WERI-Rb-1 (cell line): ENCODE results near the gene TSPAN15.

Source experiments
- DNase-seq: peaks from one replicate; pipeline ENCODE4 v3.0.0-alpha.2; 2020
- H3K27ac ChIP-seq: fragments of 250-450 bp; sonication (Bioruptor Pico); 2 replicates; pipeline ENCODE4 v1.5.1; 2020; ENCODE audit warnings: mild to moderate bottlenecking, moderate library complexity
- H3K27me3 ChIP-seq: fragments of 250-450 bp; sonication (Bioruptor Pico); 2 replicates; pipeline ENCODE4 v1.5.1; 2021; ENCODE audit warnings: mild to moderate bottlenecking, low read depth, moderate library complexity; ENCODE audit not compliant: insufficient read depth, severe bottlenecking
- H3K36me3 ChIP-seq: fragments of 250-450 bp; sonication (Bioruptor Pico); 2 replicates; pipeline ENCODE4 v1.5.1; 2020; ENCODE audit warnings: mild to moderate bottlenecking, moderate library complexity
- H3K4me3 ChIP-seq: 2 replicates; pipeline ENCODE4 v1.5.1; 2011; ENCODE audit warnings: low read depth, mild to moderate bottlenecking, control low read depth, low read length
- H3K9me3 ChIP-seq: fragments of 250-450 bp; sonication (Bioruptor Pico); 2 replicates; pipeline ENCODE4 v1.5.1; 2021; ENCODE audit warnings: mild to moderate bottlenecking, moderate library complexity; ENCODE audit not compliant: severe bottlenecking
- CTCF ChIP-seq: IDR thresholded peaks from 2 replicates; pipeline ENCODE4 v1.5.1; 2011; ENCODE audit warnings: low read depth, mild to moderate bottlenecking, control low read depth, inconsistent platforms, low read length

The TSPAN15 gene

DNA sequence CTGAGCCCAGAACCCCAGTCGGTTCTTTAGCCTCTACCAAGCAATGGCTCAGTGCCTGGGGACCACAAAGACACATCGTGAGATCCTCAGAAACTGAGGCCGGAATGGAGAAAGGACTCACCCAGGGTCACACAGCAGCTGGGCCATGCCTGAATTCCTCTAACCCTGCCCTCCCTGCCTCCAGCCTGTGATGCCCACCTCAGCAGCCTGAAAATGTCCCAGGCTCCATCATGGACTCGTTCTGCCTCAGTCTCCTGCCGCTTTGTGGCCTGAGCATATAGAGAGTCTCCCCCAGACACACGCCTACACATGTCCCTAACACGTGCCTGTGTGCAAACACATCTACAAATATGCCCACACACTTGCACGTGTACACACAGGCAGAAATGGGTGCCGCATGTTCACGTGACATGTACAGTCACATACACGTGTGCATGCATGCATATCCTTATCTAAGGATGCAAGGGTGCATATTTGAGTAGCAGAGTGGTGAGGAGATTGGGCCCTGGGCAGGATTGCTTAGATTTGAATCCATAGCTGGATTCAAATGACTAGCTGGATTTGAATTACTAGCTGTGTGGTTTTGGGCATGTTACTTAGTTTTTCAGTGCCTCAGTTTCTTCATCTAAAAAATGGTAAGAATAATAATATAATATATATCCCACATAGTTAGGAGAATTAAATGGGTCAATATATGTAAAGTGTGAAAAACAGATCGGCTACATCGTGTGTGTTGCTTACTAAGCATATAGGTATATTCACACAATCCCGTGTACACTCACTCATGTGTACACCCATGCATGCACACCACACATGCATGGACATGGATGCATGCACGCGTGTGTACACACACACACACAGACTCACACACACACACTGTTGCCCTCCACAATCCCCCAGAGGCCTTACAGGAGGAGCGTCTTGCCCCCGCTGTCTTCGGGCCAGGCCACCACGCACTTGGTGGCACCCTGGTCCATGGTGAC is 36.9 kb upstream of the TSPAN15 start:
- no peak overlapping the region for H3K27ac ChIP-seq
- no peaks in the 10 kb centered on the region for H3K27me3 ChIP-seq
- H3K36me3 ChIP-seq = no peaks in the 10 kb centered on the region
- DNase-seq = no peak
- no peak overlapping the region for H3K4me3 ChIP-seq
- H3K9me3 ChIP-seq = no peaks in the 10 kb centered on the region
- TF ChIP-seq CTCF = no peak

- no peaks in the 10 kb centered on the region for H3K36me3 ChIP-seq
- no peaks in the 10 kb centered on the region for H3K27me3 ChIP-seq
- H3K27ac ChIP-seq = no peak overlapping the region
- TF ChIP-seq CTCF = no peak
- no peak overlapping the region for H3K4me3 ChIP-seq
- no peak for DNase-seq
- no peaks in the 10 kb centered on the region for H3K9me3 ChIP-seq
Measured at GRCh38 chr10:69415049-69415448, 36.2 kb upstream of the TSPAN15 start.

DNA sequence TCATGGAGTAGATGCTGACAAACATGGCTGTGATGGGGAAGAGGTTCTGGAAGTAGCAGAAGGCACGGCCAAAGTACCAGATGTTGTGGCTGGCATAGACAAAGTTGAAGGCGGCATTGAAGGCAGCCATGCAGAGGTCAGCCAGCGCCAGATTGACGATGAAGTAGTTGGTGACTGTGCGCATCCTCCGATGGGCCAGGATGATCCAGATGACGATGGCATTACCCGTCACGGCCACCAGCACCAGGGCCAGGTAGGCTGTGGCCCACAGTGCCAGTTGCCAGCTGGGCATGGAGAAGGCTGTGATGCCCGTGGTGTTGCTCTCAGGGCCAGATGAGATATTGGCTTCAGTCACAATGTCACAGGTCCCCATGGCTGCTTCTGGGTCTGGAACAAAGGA is 35.3 kb upstream of the TSPAN15 start:
- no peak for TF ChIP-seq CTCF
- H3K4me3 ChIP-seq = no peak overlapping the region
- DNase-seq = no peak
- no peaks in the 10 kb centered on the region for H3K36me3 ChIP-seq
- H3K27me3 ChIP-seq = no peaks in the 10 kb centered on the region
- no peaks in the 10 kb centered on the region for H3K9me3 ChIP-seq
- H3K27ac ChIP-seq = no peak overlapping the region

- Histone ChIP-seq H3K27me3 (no peaks in the 10 kb centered on the region), H3K9me3 (no peaks in the 10 kb centered on the region), H3K36me3 (no peaks in the 10 kb centered on the region), H3K27ac (no peak within 1 kb of the TSS), H3K4me3 (no peak within 1 kb of the TSS)
- no peak for TF ChIP-seq CTCF
- DNase-seq = no peak
Measured at GRCh38 chr10:69416695-69417094, 34.6 kb upstream of the TSPAN15 start, which contains the start of gene TACR2. Gene TACR2 (minus strand): TSS chr10:69416918. CDS start chr10:69416323, 595 bp downstream.

GRCh38 chr10:69417542-69417941 is 33.7 kb upstream of the TSPAN15 start:
- H3K4me3 ChIP-seq = no peak overlapping the region
- no peaks in the 10 kb centered on the region for H3K9me3 ChIP-seq
- no peaks in the 10 kb centered on the region for H3K27me3 ChIP-seq
- H3K27ac ChIP-seq = no peak overlapping the region
- no peak for TF ChIP-seq CTCF
- H3K36me3 ChIP-seq = no peaks in the 10 kb centered on the region
- no peak for DNase-seq
